Neural progenitor cell (in vitro differentiated cells): ENCODE measurements around the gene STRIP1. TPM values are rescaled to one million over a fixed set of nuclear protein-coding genes. Genes with fewer than 3 reads are reported as not detected.

Source experiments
- DNase-seq: peaks from one replicate; pipeline ENCODE4 v3.0.0-alpha.2; 2016; ENCODE audit warnings: low spot score
- H2AFZ ChIP-seq: fragments of 200-600 bp; sonication (generic); replicated peaks from 2 replicates; pipeline ENCODE4 v1.6.1; 2016; ENCODE audit warnings: antibody characterized with exemption
- H3F3A ChIP-seq: fragments of 200-600 bp; sonication (generic); 2 replicates; pipeline ENCODE4 v1.6.1; 2016; ENCODE audit warnings: antibody characterized with exemption, low read depth
- H3K27ac ChIP-seq: fragments of 200-600 bp; sonication (generic); 2 replicates; pipeline ENCODE4 v1.5.1; 2016; ENCODE audit warnings: mild to moderate bottlenecking
- H3K27me3 ChIP-seq: fragments of 200-600 bp; sonication (generic); 2 replicates; pipeline ENCODE4 v1.6.1; 2016; ENCODE audit warnings: mild to moderate bottlenecking, moderate library complexity
- H3K36me3 ChIP-seq: fragments of 200-600 bp; sonication (generic); 2 replicates; pipeline ENCODE4 v1.5.1; 2016
- H3K4me1 ChIP-seq: fragments of 200-600 bp; sonication (generic); 2 replicates; pipeline ENCODE4 v1.6.1; 2016; ENCODE audit warnings: mixed run types
- H3K4me2 ChIP-seq: fragments of 200-600 bp; sonication (generic); 2 replicates; pipeline ENCODE4 v1.6.1; 2016
- H3K4me3 ChIP-seq: fragments of 200-600 bp; sonication (generic); 2 replicates; pipeline ENCODE4 v1.5.1; 2016
- H3K79me2 ChIP-seq: fragments of 200-600 bp; sonication (generic); 2 replicates; pipeline ENCODE4 v1.6.1; 2016; ENCODE audit warnings: low read depth
- H3K9ac ChIP-seq: fragments of 200-600 bp; sonication (generic); 2 replicates; pipeline ENCODE4 v1.6.1; 2016
- H3K9me3 ChIP-seq: fragments of 200-600 bp; sonication (generic); 2 replicates; pipeline ENCODE4 v1.5.1; 2016; ENCODE audit warnings: low read depth
- H4K20me1 ChIP-seq: fragments of 200-600 bp; sonication (generic); 2 replicates; pipeline ENCODE4 v1.6.1; 2016; ENCODE audit warnings: low read depth
- H3K27ac Mint-ChIP-seq: 3 replicates; pipeline ENCODE4 v1.8.0; 2021; ENCODE audit warnings: mixed read lengths
- H3K27me3 Mint-ChIP-seq: 2 replicates; pipeline ENCODE4 v1.8.0; 2022; ENCODE audit warnings: low read depth, mild to moderate bottlenecking, inconsistent platforms, moderate library complexity, mixed read lengths; ENCODE audit not compliant: insufficient read depth
- H3K36me3 Mint-ChIP-seq: 3 replicates; pipeline ENCODE4 v1.8.0; 2021; ENCODE audit warnings: mixed read lengths
- H3K4me1 Mint-ChIP-seq: 3 replicates; pipeline ENCODE4 v1.8.0; 2021; ENCODE audit warnings: mixed read lengths
- H3K4me3 Mint-ChIP-seq: 3 replicates; pipeline ENCODE4 v1.8.0; 2021; ENCODE audit warnings: mild to moderate bottlenecking, moderate library complexity, mixed read lengths
- H3K9me3 Mint-ChIP-seq: 3 replicates; pipeline ENCODE4 v1.8.0; 2020; ENCODE audit warnings: mixed read lengths
- CTCF ChIP-seq: fragments of 200-600 bp; sonication (generic); IDR thresholded peaks from 2 replicates; pipeline ENCODE4 v1.5.1; 2017; ENCODE audit warnings: antibody characterized with exemption, mild to moderate bottlenecking
- EZH2 ChIP-seq: fragments of 200-600 bp; sonication (generic); IDR thresholded peaks from 2 replicates; pipeline ENCODE4 v1.6.1; 2017; ENCODE audit warnings: antibody characterized with exemption, mild to moderate bottlenecking, moderate library complexity
- EZH2phosphoT487 ChIP-seq: fragments of 200-600 bp; sonication (generic); IDR thresholded peaks from 2 replicates; pipeline ENCODE4 v1.6.1; 2017; ENCODE audit warnings: antibody characterized with exemption
- total RNA-seq: library from RNA; depleted of rRNA; stranded (reverse); fragments of >200 nt; gene quantifications from 2 replicates; pipeline ENCODE4 v1.2.3, GENCODE V29; 2015; ENCODE audit warnings: low replicate concordance

The STRIP1 gene
- total RNA-seq, 1 donor from 2014 or later, result 55.0 TPM

GRCh38 chr1:110007046-110007830 lies 27.2 kb upstream of the STRIP1 start:
- no peak overlapping the region for H3K9ac ChIP-seq
- peaks cover 20% of the 10 kb centered on the region for H3K36me3 Mint-ChIP-seq
- H3K4me2 ChIP-seq, result peak overlapping the region; percentile 19
- no peak for DNase-seq
- H3K4me1 ChIP-seq, result peaks cover 48% of the 10 kb centered on the region
- no peaks in the 10 kb centered on the region for H3K9me3 Mint-ChIP-seq
- no peak overlapping the region for H3K27ac Mint-ChIP-seq
- TF ChIP-seq EZH2, result no peak
- no peak for TF ChIP-seq CTCF
- TF ChIP-seq EZH2phosphoT487, result no peak
- no peak overlapping the region for H3K27ac ChIP-seq
- peaks cover 29% of the 10 kb centered on the region for H3F3A ChIP-seq
- no peaks in the 10 kb centered on the region for H3K27me3 ChIP-seq
- H2AFZ ChIP-seq, result no peak overlapping the region
- peaks cover 64% of the 10 kb centered on the region for H3K79me2 ChIP-seq
- H3K4me3 ChIP-seq, result no peak overlapping the region
- peaks cover 8% of the 10 kb centered on the region for H3K36me3 ChIP-seq
- peaks cover 73% of the 10 kb centered on the region for H4K20me1 ChIP-seq
- no peaks in the 10 kb centered on the region for H3K9me3 ChIP-seq
- H3K27me3 Mint-ChIP-seq, result no peaks in the 10 kb centered on the region
- peaks cover 47% of the 10 kb centered on the region for H3K4me1 Mint-ChIP-seq
- H3K4me3 Mint-ChIP-seq, result no peak overlapping the region

- Histone ChIP-seq H3K4me3 (no peak overlapping the region), H4K20me1 (peaks cover 59% of the 10 kb centered on the region), H3K9me3 (no peaks in the 10 kb centered on the region), H2AFZ (no peak overlapping the region), H3K36me3 (peaks cover 17% of the 10 kb centered on the region), H3K9ac (no peak overlapping the region), H3F3A (peaks cover 11% of the 10 kb centered on the region), H3K4me2 (no peak overlapping the region), H3K27ac (no peak overlapping the region), H3K4me1 (peaks cover 33% of the 10 kb centered on the region), H3K79me2 (peaks cover 47% of the 10 kb centered on the region), H3K27me3 (no peaks in the 10 kb centered on the region)
- Mint-ChIP-seq H3K9me3 (no peaks in the 10 kb centered on the region), H3K36me3 (peaks cover 25% of the 10 kb centered on the region), H3K4me3 (no peak overlapping the region), H3K27me3 (no peaks in the 10 kb centered on the region), H3K27ac (no peak overlapping the region), H3K4me1 (peaks cover 28% of the 10 kb centered on the region)
- no peak for TF ChIP-seq EZH2
- TF ChIP-seq EZH2phosphoT487, result no peak
- no peak for TF ChIP-seq CTCF
- DNase-seq, result no peak
Observed at GRCh38 chr1:110008971-110009565, 25.4 kb upstream of the STRIP1 start.

- Histone ChIP-seq H3F3A (peaks cover 3% of the 10 kb centered on the region), H3K27ac (no peak overlapping the region), H3K4me3 (no peak overlapping the region), H3K4me1 (peaks cover 12% of the 10 kb centered on the region), H3K9me3 (no peaks in the 10 kb centered on the region), H3K36me3 (peaks cover 23% of the 10 kb centered on the region), H3K79me2 (peaks cover 22% of the 10 kb centered on the region), H3K27me3 (no peaks in the 10 kb centered on the region), H2AFZ (no peak overlapping the region), H3K4me2 (no peak overlapping the region), H4K20me1 (peaks cover 35% of the 10 kb centered on the region), H3K9ac (no peak overlapping the region)
- peaks cover 7% of the 10 kb centered on the region for H3K4me1 Mint-ChIP-seq
- peak; percentile 57 for DNase-seq
- peaks cover 40% of the 10 kb centered on the region for H3K36me3 Mint-ChIP-seq
- TF ChIP-seq EZH2 (no peak), CTCF (peak; percentile 65)
- H3K4me3 Mint-ChIP-seq, result no peak overlapping the region
- H3K27me3 Mint-ChIP-seq, result no peaks in the 10 kb centered on the region
- no peak overlapping the region for H3K27ac Mint-ChIP-seq
- no peaks in the 10 kb centered on the region for H3K9me3 Mint-ChIP-seq
Observed at GRCh38 chr1:110011527-110012041, 22.8 kb upstream of the STRIP1 start.
